Sigmoid colon (tissue), 4 donors: Measurements from ENCODE around the gene GON4L.

Experiments used
- CTCF ChIP-seq, 4 experiments: fragments of 450-650 bp in 3 of 4; fragments of 200-600 bp in 1 of 4; IDR thresholded peaks; one replicate each; pipeline ENCODE4 v1.5.1; 2016 to 2019; ENCODE audit warnings: antibody characterized with exemption in 4 of 4, mild to moderate bottlenecking in 3 of 4, moderate library complexity in 2 of 4
- EP300 ChIP-seq, 4 donors: sonication (generic); formaldehyde crosslinking; IDR thresholded peaks; one replicate each; pipeline ENCODE4 v1.6.1; 2017; ENCODE audit warnings: antibody characterized with exemption in 4 of 4
- POLR2A ChIP-seq, 2 donors: fragments of 450-650 bp; IDR thresholded peaks; one replicate each; pipeline ENCODE4 v1.6.1; 2016; ENCODE audit warnings: antibody characterized with exemption in 2 of 2, mild to moderate bottlenecking in 2 of 2, moderate library complexity in 2 of 2

- TF ChIP-seq POLR2A (IDR thresholded peaks at IDR 0.05) (no peak), CTCF (IDR thresholded peaks at IDR 0.05) (no peak), EP300 (IDR thresholded peaks at IDR 0.05) (no peak)
Measured at GRCh38 chr1:155864393-155864792, 7.4 kb upstream of the GON4L start.
